Thymus (tissue), 11 donors: ENCODE results near the gene NT5C. TPM values are rescaled to one million over a fixed set of nuclear protein-coding genes. Genes with fewer than 3 reads are reported as not detected.

Experiments used
- DNase-seq, 9 donors: peaks; one replicate each; pipeline ENCODE4 v3.0.0-alpha.2; 2013; ENCODE audit warnings: low spot score in 9 of 9, low read depth in 6 of 9, missing footprints in 1 of 9
- H3K27ac ChIP-seq, 2 donors: one replicate each; pipeline ENCODE4 v1.5.1; 2013; ENCODE audit warnings: control low read depth in 1 of 2, low read depth in 1 of 2, low read length in 1 of 2, mild to moderate bottlenecking in 1 of 2, moderate library complexity in 1 of 2
- H3K27me3 ChIP-seq, 2 donors: one replicate each; pipeline ENCODE4 v1.5.1; 2013; ENCODE audit warnings: low read length in 1 of 2; ENCODE audit not compliant: control insufficient read depth in 2 of 2, insufficient read depth in 1 of 2
- H3K36me3 ChIP-seq, 2 donors: one replicate each; pipeline ENCODE4 v1.5.1; 2013; ENCODE audit warnings: low read length in 1 of 2, mild to moderate bottlenecking in 1 of 2, moderate library complexity in 1 of 2; ENCODE audit not compliant: control insufficient read depth in 2 of 2, insufficient read depth in 2 of 2
- H3K4me1 ChIP-seq, 2 donors: one replicate each; pipeline ENCODE4 v1.5.1; 2013; ENCODE audit warnings: low read length in 2 of 2; ENCODE audit not compliant: control insufficient read depth in 2 of 2, insufficient read depth in 2 of 2
- H3K4me3 ChIP-seq, 2 donors: one replicate each; pipeline ENCODE4 v1.5.1; 2013; ENCODE audit warnings: low read length in 2 of 2, control low read depth in 1 of 2, mild to moderate bottlenecking in 1 of 2
- H3K9me3 ChIP-seq, 2 donors: one replicate each; pipeline ENCODE4 v1.5.1; 2013; ENCODE audit warnings: low read length in 1 of 2, mild to moderate bottlenecking in 1 of 2; ENCODE audit not compliant: control insufficient read depth in 2 of 2, insufficient read depth in 1 of 2
- WGBS: extraction: QIAGEN DNeasy Blood & Tissue Kit; methylation state at CpG from one replicate; pipeline ENCODE4 v1.1.7; 2013; 5-methylcytosine and 5-hydroxymethylcytosine counted together
- polyA plus RNA-seq: library from polyadenylated mRNA; stranded (reverse); fragments of 200-250 nt; gene quantifications from one replicate; pipeline ENCODE4 v1.2.3, GENCODE V29; 2013
- total RNA-seq: library from RNA; stranded (reverse); fragments of 120-200 nt; gene quantifications from one replicate; pipeline ENCODE4 v1.2.4, GENCODE V29; 2013
- donor health status: healthy.

NT5C gene
- total and polyA plus RNA-seq, 2 donors = 64.2 to 103 TPM

- DNase-seq = no peak
- Histone ChIP-seq H3K27me3 (peaks cover 0 to 16% of the 10 kb centered on the region in 2 donors), H3K9me3 (no peaks in the 10 kb centered on the region), H3K27ac (no peak overlapping the region), H3K36me3 (peaks cover 0 to 6% of the 10 kb centered on the region in 2 donors), H3K4me3 (no peak overlapping the region), H3K4me1 (peaks cover 3 to 4% of the 10 kb centered on the region in 2 donors)
- WGBS = 98% methylated on average over 14 of the region's 14 CpGs
Observed at GRCh38 chr17:75103601-75104554, 27.7 kb downstream of the NT5C start.

DNA sequence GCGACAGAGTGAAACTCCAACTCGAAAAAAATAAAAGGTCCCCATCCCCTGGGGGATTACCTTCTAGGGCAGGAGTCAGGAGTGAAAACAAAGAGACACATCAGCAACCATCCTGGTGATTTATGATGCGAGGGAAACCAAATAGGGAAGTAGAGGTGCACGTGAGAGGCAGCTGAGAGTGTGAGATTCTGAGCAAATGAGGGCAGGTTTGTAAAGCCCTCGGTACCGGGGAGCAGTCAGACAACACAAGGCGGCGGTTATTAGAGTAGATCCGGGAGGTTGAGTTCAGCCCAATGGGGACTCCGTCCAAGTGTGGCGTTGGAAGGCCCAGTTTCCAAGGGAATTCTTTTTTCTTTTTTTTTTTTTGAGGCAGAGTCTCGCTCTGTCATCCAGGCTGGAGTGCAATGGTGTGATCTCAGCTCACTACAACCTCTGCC, 29.1 kb downstream of the NT5C start:
- H3K27me3 ChIP-seq = peaks cover 0 to 8% of the 10 kb centered on the region in 2 donors
- no peak overlapping the region for H3K27ac ChIP-seq
- H3K9me3 ChIP-seq = no peaks in the 10 kb centered on the region
- no peak overlapping the region for H3K4me3 ChIP-seq
- no peaks in the 10 kb centered on the region for H3K4me1 ChIP-seq
- H3K36me3 ChIP-seq = peaks cover 0 to 6% of the 10 kb centered on the region in 2 donors
- WGBS = 24% methylated on average over 12 of the region's 12 CpGs
- no peak for DNase-seq

DNA sequence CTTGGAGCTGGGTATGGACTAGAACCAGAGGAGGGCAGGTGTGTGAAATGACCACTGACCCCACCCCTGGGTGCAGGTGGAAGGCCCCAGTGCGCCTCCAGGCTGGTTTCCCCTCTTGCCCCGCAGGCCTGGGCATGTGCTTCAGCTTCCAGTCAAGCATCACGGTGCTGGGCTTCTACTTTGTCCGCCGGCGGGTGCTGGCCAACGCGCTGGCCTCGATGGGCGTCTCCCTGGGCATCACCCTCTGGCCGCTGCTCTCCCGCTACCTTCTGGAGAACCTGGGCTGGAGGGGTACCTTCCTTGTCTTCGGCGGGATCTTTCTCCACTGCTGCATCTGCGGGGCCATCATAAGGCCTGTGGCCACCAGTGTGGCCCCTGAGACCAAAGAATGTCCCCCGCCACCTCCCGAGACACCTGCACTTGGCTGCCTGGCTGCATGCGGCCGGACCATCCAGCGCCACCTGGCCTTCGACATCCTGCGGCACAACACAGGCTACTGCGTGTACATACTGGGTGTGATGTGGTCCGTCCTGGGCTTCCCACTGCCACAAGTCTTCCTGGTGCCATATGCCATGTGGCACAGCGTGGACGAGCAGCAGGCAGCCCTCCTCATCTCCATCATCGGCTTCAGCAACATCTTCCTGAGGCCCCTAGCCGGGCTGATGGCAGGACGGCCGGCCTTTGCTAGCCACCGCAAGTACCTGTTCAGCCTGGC, 31.5 kb downstream of the NT5C start:
- Histone ChIP-seq H3K27ac (no peak overlapping the region), H3K36me3 (peaks cover 0 to 7% of the 10 kb centered on the region in 2 donors), H3K4me3 (no peak overlapping the region), H3K27me3 (peaks cover 0 to 6% of the 10 kb centered on the region in 2 donors), H3K9me3 (no peaks in the 10 kb centered on the region), H3K4me1 (no peaks in the 10 kb centered on the region)
- 97% methylated on average over 31 of the region's 31 CpGs for WGBS
- DNase-seq = no peak

GRCh38 chr17:75098861-75099260, 32.7 kb downstream of the NT5C start:
- WGBS = 94% methylated on average over 7 of the region's 7 CpGs
- Histone ChIP-seq H3K9me3 (no peaks in the 10 kb centered on the region), H3K4me1 (no peaks in the 10 kb centered on the region), H3K27me3 (peaks cover 0 to 6% of the 10 kb centered on the region in 2 donors), H3K36me3 (peaks cover 0 to 9% of the 10 kb centered on the region in 2 donors), H3K27ac (no peak overlapping the region), H3K4me3 (no peak overlapping the region)
- DNase-seq = no peak

GRCh38 chr17:75097865-75098264, 33.7 kb downstream of the NT5C start:
- over 99% methylated on average over 7 of the region's 7 CpGs for WGBS

DNA sequence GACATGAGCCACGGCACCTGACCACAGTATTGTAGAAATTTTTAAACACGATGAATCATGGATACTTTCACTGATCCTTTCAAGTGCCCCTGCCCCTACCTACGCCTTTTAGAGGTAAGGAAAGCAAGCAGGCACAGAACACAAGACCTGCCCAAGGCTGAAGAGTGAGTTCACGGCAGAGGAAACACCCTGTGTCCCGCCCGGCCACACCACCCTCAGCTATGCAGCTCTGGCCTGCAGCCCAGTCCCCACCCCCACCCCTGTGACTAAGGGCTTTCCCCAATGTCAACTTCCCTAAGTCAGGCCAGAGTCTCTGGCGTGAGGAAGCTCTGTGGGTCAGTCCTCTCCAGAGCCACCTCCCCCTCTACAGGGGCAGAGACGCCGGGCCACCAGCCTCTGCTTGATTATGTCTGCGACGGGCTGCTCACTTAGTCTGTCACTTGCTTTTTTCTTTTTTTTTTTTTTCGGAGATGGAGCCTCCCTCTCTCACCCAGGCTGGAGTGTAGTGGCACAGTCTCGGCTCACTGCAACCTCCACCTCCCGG, 35.4 kb downstream of the NT5C start:
- H3K4me3 ChIP-seq = no peak overlapping the region
- no peaks in the 10 kb centered on the region for H3K9me3 ChIP-seq
- peaks cover 0 to 9% of the 10 kb centered on the region in 2 donors for H3K36me3 ChIP-seq
- peaks cover 0 to 4% of the 10 kb centered on the region in 2 donors for H3K4me1 ChIP-seq
- peak in 1 of 9 donors; percentile 27 for DNase-seq
- no peaks in the 10 kb centered on the region for H3K27me3 ChIP-seq
- no peak overlapping the region for H3K27ac ChIP-seq
- WGBS = 63% methylated on average over 14 of the region's 14 CpGs

More at GRCh38 chr17:75097865-75098264, 33.7 kb downstream of the NT5C start:
- Histone ChIP-seq H3K9me3 (no peaks in the 10 kb centered on the region), H3K4me1 (no peaks in the 10 kb centered on the region), H3K36me3 (peaks cover 0 to 9% of the 10 kb centered on the region in 2 donors), H3K27ac (no peak overlapping the region), H3K27me3 (peaks cover 0 to 6% of the 10 kb centered on the region in 2 donors), H3K4me3 (no peak overlapping the region)
- no peak for DNase-seq

- Histone ChIP-seq H3K36me3 (peaks cover 0 to 3% of the 10 kb centered on the region in 2 donors), H3K27me3 (no peaks in the 10 kb centered on the region), H3K4me1 (peaks cover 0 to 4% of the 10 kb centered on the region in 2 donors), H3K27ac (no peak overlapping the region), H3K4me3 (no peak overlapping the region), H3K9me3 (no peaks in the 10 kb centered on the region)
- WGBS = 89% methylated on average over 16 of the region's 16 CpGs
- no peak for DNase-seq
Observed at GRCh38 chr17:75094871-75095399, 36.6 kb downstream of the NT5C start.

DNA sequence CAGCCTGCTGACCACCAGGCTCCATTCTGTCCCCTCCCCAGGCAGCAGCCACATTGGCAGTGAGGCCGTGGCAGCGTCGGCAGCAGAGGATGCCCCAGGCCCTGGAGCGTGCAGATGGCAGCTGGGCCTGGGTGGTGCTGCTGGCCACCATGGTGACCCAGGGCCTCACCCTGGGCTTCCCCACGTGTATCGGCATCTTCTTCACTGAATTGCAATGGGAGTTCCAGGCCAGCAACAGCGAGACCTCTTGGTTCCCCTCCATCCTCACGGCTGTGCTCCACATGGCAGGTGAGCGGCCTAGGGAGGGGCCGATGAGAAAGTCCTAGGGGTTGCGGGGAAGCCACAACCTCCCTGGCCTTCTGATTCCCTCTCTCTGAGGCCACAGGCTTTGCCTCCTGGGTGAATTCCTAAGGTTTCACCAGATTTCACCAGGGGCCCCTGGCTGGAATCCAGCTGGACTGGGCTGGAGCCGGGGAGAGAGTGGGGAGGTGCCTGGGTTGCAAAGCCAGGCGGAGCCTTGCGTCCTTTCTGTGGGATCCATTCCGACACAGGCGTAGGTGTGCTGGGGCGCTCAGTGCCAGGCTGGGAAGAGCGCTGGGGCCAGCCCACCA, 37.9 kb downstream of the NT5C start:
- DNase-seq = no peak
- 97% methylated on average over 18 of the region's 18 CpGs for WGBS
- Histone ChIP-seq H3K4me3 (no peak overlapping the region), H3K4me1 (peaks cover 2 to 10% of the 10 kb centered on the region in 2 donors), H3K36me3 (peaks cover 0 to 3% of the 10 kb centered on the region in 2 donors), H3K9me3 (peaks cover 0 to under 1% of the 10 kb centered on the region in 2 donors), H3K27ac (no peak overlapping the region), H3K27me3 (peaks cover 0 to 2% of the 10 kb centered on the region in 2 donors)
